Activated CD8-positive, alpha-beta memory T cell treated with anti-CD3 and anti-CD28 coated beads for 1 hour (primary cell): Measurements from ENCODE around the gene PLEKHO2.
"Not testable (repeated sequence)": the region's sequence is repeated elsewhere in the genome, so short reads cannot be mapped to it uniquely, and the experiment has no call there.

Experiments
- DNase-seq, 2 donors: peaks; one replicate each; pipeline ENCODE4 v3.0.0-alpha.2; 2020; ENCODE audit warnings: low read depth in 1 of 2; ENCODE audit errors: extremely low read depth in 1 of 2

PLEKHO2 gene

GRCh38 chr15:64841344-64842095, at the start of gene PLEKHO2:
Gene PLEKHO2 (plus strand): TSS chr15:64841915. CDS start chr15:64842017, 102 bp downstream.
- DNase-seq, result peak; percentile 80 to 81

GRCh38 chr15:64792282-64792681, 49.4 kb upstream of the PLEKHO2 start:
- DNase-seq, result no peak

- DNase-seq, result not testable (repeated sequence)
Observed at GRCh38 chr15:64795299-64795698, 46.4 kb upstream of the PLEKHO2 start.

GRCh38 chr15:64795921-64796320, 45.8 kb upstream of the PLEKHO2 start:
- DNase-seq, result not testable (repeated sequence)

GRCh38 chr15:64798905-64799304, 42.8 kb upstream of the PLEKHO2 start:
- DNase-seq, result not testable (repeated sequence)

- no peak for DNase-seq
Observed at GRCh38 chr15:64800476-64800875, 41.2 kb upstream of the PLEKHO2 start.

GRCh38 chr15:64803526-64803925, 38.2 kb upstream of the PLEKHO2 start:
- no peak for DNase-seq

GRCh38 chr15:64804619-64805018, 37.1 kb upstream of the PLEKHO2 start:
- no peak for DNase-seq

GRCh38 chr15:64806509-64806908, 35.2 kb upstream of the PLEKHO2 start:
- DNase-seq, result no peak

GRCh38 chr15:64807051-64807749, 34.5 kb upstream of the PLEKHO2 start:
- DNase-seq, result no peak

- DNase-seq, result no peak
Observed at GRCh38 chr15:64807751-64808222, 33.9 kb upstream of the PLEKHO2 start.

GRCh38 chr15:64808785-64809453, 32.8 kb upstream of the PLEKHO2 start:
- no peak for DNase-seq

GRCh38 chr15:64809649-64810496, 31.8 kb upstream of the PLEKHO2 start:
- peak; percentile 12 to 59 for DNase-seq

GRCh38 chr15:64810497-64811326, 31.0 kb upstream of the PLEKHO2 start:
- no peak for DNase-seq

GRCh38 chr15:64813075-64813474, 28.6 kb upstream of the PLEKHO2 start:
- DNase-seq, result no peak

- DNase-seq, result not testable (repeated sequence)
Observed at GRCh38 chr15:64814283-64814682, 27.4 kb upstream of the PLEKHO2 start.

GRCh38 chr15:64814965-64815364, 26.8 kb upstream of the PLEKHO2 start:
- DNase-seq, result not testable (repeated sequence)

GRCh38 chr15:64816452-64816851, 25.3 kb upstream of the PLEKHO2 start:
- DNase-seq, result no peak

- DNase-seq, result no peak
Observed at GRCh38 chr15:64824929-64825430, 16.7 kb upstream of the PLEKHO2 start.
